ENCODE measurements around the gene FDXR.

The FDXR gene

DNA sequence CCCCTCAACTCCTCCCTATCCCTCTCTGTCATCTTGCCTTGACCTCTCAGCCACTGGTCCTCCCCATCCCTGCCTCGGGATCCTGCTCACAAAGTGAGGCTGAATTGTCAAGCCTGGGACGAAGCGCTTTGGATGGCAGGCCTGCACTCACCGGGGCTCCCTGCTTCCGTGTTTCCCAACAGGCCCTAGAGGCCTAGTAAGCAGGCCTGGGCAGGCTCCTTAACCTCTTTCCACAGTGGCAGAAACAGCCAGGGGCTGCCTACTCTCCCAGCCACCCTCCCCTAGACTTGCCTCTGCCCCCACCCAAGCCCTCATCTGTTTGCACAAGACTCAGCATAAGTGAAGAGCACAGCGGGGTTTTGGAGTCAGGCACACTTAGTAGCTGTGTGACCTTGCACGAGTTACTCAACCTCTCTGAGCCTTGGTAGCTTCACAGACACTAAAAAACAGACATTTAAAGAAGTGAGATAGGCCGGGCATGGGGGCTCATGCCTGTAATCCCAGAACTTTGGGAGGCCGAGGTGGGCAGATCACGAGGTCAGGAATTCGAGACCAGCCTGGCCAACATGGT is 25.7 kb upstream of the FDXR start:
- no peak for DNase-seq (ENCODE audit: low spot score)

DNA sequence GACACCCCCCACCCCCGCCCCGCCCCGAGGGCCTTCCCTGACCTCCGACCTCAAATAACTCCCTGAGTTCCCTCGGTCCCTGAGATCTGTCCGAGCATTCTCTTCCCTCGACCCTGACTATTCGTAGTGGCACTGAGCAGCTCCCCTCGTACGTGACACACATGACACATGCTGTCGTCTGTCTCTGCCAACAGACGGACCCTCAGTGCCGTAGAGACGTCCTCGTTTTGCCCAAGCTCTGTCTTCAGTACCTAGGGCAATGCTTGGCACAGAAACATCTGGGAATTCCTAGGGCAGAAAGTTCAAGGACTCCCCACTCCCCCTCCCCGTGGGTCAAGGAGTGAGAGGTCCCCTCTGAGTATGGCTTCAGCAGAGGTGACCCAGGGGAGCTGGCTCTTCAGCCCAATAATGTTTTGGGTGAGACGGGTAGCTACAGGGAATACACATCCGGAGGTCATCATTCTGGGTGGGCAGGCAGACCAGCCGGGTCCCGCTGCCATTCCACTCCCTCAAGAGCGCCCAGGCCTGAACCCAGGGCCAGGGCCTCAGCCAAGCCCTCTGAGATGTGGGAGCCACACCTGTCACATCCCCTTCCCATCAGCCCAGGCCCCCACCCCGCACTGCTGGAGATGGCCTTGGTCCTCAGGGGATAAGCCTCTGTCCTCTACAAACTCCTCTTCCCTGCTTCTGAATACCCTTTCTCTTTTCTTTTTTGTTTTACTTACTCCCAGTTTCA is 21.3 kb upstream of the FDXR start:
- no peak for DNase-seq (ENCODE audit: low spot score)

DNA sequence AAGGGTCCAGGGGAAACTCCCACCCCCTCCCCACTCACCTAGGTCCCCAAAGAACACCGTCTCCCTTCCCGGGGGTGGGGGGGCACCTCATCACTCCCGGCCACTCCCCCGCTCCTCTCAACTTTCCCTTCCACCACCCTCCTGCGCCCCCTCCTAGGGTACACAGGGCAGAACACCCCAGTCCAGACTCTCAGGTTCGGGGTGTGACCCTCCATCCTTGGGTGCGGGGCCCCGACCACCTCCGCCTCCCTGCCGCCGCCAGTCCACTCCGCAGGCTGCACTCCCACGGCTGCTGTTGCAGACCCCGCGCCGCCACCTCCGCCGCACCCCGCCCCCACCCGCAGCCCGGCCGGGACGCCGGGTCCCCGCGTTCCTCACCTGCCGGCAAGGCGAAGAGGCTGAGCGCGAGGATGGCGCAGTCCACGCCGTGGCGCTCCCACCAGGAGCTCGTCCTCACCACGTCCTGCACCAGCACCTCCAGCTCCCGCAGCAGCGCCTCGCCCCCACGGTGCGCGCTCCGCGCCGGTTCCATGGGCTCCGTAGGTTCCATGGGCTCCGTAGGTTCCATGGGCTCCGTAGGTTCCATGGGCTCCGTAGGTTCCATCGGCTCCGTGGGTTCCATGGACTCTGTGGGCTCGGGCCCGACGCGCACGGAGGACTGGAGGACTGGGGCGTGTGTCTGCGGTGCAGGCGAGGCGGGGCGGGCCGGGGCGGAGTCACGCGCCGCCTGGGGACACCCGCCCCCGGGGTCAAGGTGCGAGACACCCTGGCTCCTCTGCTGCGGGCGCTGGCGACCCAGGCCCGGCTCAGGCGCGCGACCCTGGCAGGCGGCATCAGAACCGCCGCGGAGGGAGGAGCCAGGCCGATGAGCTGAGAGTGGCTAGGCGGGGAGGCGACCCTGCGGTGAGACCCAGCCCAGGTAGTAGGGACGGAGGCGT is 20.4 kb upstream of the FDXR start, which contains the start of gene FADS6:
FADS6 (minus strand) TSS at position 660 of the 938 bp plus-strand sequence; CDS start at position 622, 38 bp downstream.
- no peak for DNase-seq (ENCODE audit: low spot score)

DNA sequence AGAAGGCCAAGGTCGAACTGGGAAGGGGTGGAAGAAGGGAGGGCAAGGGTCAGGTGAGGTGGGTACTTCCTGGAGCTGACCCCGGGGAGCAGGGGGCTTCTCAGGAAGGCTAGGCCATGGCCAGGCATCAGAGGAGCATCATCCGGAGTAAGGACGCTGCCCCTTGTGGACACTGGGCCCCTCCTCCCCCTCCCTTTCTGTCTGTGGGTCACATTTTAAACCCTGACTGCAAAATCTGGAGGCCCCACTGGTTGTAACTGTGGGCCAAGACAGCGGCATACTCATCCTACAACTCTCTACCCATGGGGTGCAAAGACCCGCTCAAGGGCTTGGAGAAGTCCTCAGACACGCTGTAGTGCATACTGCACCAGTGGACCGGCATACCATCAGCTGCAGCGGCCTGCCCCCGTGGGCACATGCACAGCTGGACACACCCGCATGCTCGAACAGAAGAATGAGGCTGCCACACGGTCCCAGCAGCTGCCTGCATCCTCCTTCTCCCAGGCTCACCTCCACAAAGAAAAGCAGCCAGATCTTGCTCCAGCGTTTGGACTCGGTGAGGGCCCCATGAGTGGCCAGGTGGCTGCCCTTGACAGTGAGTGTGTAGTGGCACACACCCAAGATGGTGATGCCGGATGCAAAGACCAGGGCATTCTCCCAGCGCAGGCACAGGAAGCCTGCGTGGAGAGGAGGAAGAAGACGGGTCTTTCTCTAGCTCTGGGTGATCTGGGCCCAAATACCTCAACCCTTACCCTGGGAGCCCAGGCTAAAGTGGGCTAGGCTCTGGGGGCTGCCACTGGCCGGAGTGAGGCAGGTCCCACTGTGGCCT is 19.4 kb upstream of the FDXR start:
- no peak for DNase-seq (ENCODE audit: low spot score)

DNA sequence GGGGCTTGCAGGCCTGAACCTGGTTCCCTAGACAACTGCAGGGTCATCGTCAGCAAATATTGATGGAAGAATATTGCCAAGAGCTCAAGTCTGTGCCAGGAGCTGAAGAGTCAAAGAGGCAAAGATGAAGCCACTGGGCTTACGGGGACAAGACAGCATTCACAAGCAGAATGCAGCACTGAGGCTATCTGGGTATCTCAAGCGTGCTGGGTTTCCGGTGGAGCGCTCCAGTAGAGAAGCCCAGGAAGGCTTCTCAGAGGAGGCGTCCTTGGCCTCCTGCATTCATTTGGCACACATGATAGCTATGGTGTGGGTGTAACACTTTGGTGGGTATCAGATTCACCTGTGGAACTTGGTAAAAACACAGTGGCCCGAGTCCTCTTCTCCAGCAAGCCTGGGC is 17.8 kb upstream of the FDXR start:
- no peak for DNase-seq (ENCODE audit: low spot score)

DNA sequence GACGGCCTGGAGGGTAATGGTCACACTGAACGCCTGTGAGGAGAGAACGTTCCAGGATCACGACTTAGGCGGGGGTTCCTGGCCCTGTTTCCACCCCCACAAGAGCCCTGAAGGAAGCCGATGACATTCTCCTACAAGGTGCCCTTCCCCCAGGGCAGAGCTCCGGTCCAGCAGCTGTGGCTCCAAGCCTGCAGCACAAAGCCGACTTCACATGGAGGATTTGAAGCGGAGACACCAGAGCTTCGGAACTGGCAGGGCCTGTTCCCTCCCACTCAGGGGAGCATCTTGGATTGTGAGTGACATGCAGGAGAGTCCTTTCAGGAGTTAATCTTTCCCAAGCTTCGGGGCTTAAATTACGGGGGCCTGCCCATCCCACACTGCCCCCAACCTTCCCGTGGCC is 15.7 kb upstream of the FDXR start:
- no peak for DNase-seq (ENCODE audit: low spot score)

DNA sequence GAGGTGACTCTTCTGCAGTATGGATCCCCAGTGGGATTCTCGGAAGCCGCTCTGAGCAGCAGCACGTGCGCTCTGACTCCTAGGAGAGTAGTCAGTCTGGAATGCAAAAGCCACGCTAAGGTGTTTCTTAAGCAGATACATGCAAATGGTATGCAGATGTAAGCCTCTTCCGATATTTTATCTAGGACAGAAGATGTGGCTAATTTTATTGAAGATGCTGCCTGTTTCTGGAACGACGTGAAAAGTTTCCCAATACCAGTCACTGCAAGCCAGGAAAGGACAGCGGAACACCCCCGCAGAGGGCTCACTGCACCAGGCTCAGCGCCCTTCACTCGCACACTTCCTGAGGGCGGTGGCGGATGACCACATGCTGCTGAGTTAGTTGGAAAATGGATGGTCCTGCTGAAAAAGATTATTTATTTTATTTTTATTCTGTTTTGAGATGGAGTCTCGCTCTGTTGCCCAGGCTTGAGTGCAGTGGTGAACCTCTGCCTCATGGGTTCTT is 10.5 kb upstream of the FDXR start:
- DNase-seq (ENCODE audit: low spot score) = no peak

DNA sequence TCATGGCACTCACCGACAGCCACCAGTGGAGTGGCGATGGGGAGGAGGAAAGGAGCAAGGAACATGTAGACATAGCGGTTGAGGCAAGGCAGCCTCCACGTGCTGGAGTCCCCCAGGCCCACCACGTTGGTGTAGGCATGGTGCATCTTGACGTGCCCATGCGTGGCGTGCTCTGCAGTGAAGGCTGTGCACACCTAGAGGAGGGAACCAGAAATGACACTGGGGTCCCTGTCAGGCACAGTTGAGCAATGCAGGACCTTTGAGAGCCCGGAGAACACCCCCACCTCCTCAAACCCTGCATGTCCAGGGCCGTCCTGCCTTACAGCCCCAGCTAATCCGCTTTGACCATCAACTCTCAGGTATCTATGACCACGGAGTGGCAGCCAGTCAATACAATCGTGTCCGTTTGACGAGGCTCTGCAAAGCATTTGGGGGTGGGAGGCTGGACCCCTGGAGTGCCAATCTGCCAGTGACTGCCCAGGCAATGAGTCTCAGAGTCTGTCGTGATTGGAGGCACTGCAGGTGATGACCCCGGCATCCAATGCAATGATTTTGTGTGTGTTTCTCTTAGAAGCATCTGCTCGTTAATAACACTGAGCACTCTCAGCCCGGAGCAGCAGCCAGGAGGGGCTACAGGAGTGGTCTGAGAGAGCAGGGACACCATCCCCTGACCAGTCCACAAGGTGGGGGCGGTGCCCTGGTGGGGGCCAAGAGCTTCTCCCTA is 9.9 kb upstream of the FDXR start:
- no peak for DNase-seq (ENCODE audit: low spot score)

DNA sequence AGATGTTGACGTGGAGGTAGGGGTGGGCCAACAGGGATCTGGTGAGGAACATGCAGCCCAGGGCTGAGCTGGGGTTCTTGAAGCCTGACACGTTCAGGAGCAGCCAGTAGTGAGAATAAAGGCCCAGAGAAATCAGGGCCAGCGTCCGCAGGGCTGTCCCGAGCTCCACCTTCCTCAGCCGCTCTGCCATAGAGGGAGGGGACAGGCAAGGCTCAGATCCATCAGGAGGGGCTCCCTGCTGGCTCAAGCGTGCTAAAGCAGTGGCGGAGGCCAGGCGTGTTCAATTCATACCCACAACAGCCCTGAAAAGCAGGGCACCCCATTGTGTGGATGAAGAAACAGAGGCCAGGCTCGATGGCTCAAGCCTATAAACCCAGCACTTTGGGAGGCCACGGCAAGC is 8.3 kb upstream of the FDXR start:
- DNase-seq (ENCODE audit: low spot score) = no peak

DNA sequence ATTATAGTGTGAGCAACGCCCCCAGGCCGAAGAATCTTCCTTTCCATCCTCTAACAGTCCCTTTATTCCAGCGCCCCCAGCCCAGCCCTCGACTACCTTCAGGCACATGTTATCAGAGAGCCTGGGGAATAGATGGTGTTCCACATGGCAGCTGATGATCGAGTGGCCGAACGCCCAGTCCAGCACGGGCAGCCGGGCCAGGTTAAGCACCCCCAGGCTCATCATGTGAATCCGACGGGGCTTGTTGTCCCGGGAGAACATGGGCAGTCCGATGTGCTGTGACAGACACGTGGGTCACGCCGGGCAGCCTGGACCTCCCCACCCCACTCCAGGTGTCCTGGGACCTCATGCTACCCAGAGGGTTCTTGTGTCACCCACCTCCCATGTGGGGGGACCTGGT is 6.5 kb upstream of the FDXR start:
- DNase-seq (ENCODE audit: low spot score) = no peak

DNA sequence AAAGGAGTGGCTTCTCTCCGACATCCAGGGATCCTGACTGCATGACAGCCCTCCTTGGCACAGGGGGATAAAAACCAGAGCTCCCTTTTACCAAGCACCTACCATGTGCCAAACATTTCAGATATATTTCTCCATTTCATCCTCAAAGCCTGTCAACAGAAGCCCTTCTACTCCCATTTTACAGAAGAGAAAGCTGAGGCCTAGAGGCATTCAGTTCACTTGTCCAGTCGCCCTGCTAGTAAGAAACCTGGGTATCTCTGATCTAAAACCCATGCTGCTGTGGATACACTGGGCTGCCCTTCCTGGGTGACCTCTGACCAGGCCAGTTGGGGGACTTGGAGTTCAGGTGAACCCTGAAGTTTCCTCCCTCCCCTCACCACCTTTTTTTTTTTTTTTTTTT is 5.9 kb upstream of the FDXR start:
- DNase-seq (ENCODE audit: low spot score) = no peak

DNA sequence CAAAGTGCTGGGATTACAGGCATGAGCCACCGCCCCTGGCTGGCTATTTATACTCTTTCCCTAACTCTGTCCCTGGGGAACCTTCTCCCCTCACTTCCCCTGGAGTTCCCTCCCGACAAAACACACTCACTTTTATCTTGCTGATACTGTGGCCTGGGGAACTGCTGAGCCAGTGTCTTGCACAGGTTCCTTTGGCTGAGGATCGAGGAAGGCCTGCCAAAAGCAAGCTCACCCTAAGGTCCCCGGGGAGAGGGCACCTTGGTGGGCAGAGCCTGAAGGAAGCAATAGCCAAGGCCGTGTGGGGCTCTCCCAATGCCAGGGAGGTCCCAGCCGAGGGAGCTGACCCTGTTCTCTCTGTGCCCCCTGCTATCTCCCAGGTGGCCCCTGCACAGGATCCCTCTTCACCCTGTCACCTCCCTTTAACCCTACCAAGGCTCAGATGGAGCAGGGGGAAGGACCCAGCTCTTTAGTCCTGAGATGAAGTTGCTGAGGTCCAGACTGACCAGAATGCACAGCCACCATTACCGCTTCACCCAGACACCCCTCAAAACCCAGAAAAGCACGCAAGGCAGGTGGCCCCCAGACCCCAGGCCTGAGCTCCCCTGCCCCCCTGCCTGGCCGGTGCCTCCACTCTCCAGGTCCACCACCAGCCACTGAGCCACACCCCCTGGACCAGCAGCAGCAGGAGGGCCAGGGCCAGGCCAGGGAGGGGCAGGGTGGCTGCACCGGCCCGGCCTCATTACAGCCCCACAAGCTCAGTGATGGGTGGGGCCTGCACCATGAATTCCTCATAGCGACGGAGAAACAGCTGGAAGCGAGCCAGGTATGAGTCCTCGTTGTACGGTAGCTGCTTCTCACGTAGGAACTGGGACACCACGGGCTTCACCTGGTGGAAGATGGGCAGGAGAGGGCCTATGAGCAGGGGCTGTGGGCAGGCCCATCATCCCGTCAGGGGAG is 5.1 kb upstream of the FDXR start:
- DNase-seq (ENCODE audit: low spot score) = no peak

DNA sequence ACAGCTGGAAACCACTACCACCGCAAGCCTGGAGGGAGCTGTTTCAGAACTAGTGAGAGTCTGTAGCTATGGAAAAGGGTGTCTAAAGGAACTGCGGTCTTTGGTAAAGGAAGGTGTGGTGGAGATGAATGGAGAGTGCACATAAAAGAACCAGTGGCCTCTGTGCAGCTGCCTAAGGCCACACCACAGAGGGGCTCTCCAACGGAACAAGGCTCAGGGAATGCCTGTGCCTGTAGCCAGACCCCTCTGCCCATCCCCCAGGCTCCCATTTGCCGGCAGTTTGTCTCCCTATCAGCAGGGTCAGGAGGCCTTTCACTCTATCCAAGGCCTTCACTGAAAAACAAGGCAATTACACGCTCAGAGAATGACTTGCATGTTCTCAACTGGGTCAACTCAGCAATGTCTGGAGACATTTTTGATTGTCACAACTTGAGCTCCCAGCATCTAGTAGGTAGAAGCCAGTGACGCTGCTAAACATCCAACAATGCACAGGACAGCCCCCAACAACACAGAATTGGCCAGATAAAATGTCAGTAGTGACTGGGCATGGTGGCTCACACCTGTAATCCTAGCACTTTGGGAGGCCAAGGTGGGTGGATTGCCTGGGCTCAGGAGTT is 3.3 kb upstream of the FDXR start:
- DNase-seq (ENCODE audit: low spot score) = no peak

DNA sequence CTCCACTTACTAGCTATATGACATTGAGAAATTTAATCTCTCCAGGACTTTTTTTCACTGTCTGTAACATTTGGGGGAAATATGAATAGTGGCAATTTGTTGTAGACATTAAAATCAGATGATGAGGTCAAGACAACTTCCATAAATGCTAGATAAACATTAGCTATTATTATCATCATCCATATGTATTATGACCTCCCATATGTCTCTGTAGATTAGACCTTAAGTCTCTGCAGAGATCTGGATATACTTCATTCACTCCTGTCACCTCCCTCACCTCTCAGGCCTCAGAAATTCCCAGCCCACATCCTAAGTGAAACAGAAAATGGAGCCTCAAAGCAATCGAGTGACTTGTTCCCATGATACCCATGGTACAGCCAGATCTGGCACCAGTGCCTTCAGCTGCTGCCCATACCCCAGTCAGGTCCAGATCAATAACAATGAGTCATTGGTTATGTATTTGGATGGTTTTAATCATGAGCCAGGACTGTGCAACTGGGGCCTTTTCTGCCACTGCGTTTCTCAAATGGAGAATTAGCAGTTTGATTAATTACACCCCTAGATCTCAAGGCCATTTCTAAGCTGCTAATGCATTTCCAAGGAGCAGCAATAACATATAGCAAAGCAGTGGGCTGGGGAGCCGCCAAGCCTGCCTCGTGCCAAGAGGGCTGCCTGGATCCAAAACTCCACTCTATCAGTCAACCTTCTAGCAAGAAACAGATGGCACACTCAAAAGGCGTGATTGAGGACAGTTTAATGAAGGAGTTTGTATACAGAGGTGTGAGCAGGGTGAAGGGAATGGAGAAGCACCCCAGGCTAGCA is 2.6 kb upstream of the FDXR start:
- no peak for DNase-seq (ENCODE audit: low spot score)

DNA sequence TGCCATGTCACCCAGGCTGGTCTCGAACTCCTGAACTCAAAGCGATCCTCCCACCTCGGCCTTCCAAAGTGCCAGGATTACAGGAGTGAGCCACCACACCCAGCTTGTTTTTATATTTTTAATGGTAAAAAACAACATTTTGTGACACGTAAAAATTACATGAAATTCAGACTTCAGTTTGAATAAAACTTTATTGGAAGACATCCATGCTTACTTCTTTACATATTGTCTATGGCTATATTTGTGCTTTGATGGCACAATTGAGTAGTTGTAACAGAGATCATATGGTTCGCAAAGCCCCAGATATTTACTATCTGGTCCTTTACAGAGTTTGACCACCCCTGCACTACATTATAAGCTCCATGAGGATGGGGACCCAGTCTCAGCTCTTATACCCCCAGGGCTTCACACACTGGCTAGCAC is 1.8 kb upstream of the FDXR start:
- no peak for DNase-seq (ENCODE audit: low spot score)

DNA sequence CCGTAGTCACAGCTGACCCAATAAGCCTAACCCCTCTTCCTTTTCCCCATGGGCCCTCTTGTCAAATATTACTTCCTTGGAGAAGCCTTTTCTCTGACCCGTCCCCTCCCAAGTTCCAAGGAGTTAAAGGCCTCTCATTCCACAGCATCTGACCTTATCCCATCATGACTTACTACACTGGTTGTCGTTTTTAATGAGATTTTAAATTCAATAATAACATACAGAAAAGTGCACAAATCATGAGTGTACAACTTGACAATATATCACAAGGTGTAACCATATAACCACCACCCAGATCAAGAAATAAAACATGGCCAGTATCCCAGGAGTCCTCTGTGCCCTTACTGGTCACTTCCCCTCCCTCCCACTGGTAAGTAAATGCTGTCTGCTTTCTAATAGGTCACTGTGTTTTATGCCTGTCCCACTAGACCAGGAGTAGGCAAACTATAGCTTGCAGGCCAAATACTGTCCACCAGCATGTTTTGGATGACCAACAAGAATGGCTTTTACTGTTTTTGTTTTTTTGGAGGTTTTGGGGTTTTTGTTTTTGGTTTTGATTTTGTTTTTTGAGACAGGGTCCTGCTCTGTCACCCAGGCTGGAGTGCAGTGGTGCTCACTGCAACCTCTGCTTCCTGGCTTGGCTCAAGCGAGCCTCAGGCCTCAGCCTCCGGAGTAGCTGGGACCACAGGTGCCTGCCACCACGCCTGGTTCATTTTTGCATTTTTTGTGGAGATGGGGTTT is 1.2 kb upstream of the FDXR start:
- no peak for DNase-seq (ENCODE audit: low spot score)

DNA sequence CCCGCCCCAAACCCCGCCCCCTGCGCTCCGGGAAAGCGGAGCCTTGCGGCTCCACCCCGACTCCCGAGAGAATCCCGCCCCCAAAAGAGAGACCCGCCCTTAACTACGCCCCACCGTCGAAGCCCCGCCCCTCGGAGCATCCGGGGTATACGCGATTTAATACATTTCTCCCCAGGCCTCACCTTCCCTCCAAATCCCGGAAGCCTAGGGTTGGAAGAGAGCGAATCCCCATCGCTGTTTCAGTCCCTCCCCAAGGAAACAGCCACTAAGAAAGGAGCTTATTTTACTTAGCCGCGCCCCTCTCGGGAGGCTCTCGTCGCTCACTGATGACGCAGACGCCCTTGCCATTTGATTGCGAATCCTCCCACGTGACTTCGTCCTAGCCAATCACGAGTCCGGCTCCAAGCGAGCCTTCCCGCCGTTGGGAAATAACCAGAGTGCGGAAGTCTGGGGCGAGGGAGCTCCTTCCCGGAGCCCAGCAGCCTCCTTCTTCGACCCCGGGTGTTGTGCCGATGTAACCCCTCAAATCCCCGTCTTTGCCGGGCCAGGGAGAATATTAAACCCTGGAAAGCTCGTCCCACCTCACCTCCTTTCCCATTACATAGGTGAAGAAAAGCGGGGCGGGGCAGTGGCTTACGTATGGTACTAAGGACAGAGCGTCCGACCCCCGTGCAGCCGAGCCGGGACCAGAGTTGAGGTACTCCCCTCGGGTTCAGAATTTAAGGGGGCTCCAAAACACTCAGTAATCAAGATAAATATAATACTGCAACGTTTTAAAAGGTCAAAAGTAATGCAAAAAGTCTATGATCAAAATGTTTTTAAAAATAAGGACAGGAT is 461 bp upstream of the FDXR start:
- DNase-seq (ENCODE audit: low spot score) = peak; percentile 98

Data from Ammon's horn (tissue), 1 donor.